ENCODE results near the gene ZDHHC14.
A peak's percentile ranks its signal among the peaks of the same experiment; 100 is the strongest.

The ZDHHC14 gene

DNA sequence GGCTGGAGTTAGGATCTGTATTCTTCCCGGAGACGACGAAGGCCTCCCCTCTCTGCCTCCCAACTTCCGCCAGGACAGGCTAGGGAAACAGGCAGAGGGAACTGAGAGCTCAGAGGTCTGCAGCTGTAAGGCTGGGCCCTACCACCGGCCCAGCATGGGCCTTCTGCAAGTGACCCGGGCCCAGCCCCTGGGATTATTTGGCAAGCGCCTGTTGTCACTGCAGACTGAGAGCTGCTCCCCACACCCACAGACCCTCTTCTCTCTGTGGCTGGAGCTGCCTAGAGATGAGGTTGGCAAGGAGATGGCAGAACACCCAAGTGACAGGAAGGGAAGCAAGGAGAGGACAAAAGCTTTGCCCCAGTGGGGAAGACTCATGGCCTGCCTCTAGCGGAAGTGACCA is 212.6 kb downstream of the ZDHHC14 start:
- TF ChIP-seq, protein P1, sequence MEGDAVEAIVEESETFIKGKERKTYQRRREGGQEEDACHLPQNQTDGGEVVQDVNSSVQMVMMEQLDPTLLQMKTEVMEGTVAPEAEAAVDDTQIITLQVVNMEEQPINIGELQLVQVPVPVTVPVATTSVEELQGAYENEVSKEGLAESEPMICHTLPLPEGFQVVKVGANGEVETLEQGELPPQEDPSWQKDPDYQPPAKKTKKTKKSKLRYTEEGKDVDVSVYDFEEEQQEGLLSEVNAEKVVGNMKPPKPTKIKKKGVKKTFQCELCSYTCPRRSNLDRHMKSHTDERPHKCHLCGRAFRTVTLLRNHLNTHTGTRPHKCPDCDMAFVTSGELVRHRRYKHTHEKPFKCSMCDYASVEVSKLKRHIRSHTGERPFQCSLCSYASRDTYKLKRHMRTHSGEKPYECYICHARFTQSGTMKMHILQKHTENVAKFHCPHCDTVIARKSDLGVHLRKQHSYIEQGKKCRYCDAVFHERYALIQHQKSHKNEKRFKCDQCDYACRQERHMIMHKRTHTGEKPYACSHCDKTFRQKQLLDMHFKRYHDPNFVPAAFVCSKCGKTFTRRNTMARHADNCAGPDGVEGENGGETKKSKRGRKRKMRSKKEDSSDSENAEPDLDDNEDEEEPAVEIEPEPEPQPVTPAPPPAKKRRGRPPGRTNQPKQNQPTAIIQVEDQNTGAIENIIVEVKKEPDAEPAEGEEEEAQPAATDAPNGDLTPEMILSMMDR (IDR thresholded peaks at IDR 0.05; ENCODE audit: extremely low read depth, missing control alignments), result no peak
- DNase-seq (ENCODE audit: low spot score), result no peak

DNA sequence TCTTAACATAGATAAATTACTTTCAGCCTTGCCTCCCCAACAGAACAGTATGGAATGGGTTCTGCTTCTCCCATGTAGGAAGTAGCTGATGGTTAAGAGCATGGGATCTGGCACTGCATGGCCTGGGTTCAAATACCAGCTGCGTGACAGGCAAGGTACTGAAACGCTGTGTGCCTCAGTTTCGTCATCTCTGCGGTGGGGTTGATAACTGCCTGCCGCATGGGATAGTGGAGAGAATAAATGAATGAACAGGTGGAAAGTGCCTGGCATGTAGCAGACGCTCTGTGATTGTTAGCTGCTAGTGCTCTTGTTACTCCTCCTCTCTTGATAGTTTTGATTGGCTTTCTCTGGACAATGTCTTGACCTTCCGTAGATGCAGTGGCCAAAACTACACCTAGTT is 213.3 kb downstream of the ZDHHC14 start:
- DNase-seq (ENCODE audit: low spot score), result no peak
- TF ChIP-seq, protein P1 (IDR thresholded peaks at IDR 0.05; ENCODE audit: extremely low read depth, missing control alignments), result no peak

- TF ChIP-seq, protein P1 (IDR thresholded peaks at IDR 0.05; ENCODE audit: extremely low read depth, missing control alignments), result no peak
- no peak for DNase-seq (ENCODE audit: low spot score)
These were observed 214.8 kb downstream of the ZDHHC14 start for GRCh38 chr6:157595768-157596167.

DNA sequence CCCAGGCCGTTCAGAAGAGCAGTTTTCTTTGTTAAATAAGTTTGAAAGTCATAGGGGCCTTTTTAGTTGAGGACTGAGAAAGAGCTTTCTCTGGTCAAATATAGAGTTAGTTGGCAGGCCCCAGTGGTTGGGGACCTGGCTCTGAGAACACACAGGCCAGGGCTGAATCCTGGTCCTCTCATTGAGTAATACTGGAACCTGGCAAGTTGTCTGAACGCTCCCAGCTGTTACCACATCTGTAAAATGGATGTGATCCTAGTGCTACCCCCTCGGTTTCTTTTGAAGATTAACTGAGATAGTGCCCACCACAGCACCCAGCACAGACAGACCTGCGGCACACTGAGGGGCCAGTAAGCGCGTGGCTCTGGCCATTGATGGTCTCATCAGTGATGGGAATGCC is 215.5 kb downstream of the ZDHHC14 start:
- TF ChIP-seq, protein P1 (IDR thresholded peaks at IDR 0.05; ENCODE audit: extremely low read depth, missing control alignments), result no peak
- DNase-seq (ENCODE audit: low spot score), result no peak

- DNase-seq (ENCODE audit: low spot score), result no peak
- TF ChIP-seq, protein P1 (IDR thresholded peaks at IDR 0.05; ENCODE audit: extremely low read depth, missing control alignments), result no peak
These were observed 215.9 kb downstream of the ZDHHC14 start for GRCh38 chr6:157596886-157597285.

DNA sequence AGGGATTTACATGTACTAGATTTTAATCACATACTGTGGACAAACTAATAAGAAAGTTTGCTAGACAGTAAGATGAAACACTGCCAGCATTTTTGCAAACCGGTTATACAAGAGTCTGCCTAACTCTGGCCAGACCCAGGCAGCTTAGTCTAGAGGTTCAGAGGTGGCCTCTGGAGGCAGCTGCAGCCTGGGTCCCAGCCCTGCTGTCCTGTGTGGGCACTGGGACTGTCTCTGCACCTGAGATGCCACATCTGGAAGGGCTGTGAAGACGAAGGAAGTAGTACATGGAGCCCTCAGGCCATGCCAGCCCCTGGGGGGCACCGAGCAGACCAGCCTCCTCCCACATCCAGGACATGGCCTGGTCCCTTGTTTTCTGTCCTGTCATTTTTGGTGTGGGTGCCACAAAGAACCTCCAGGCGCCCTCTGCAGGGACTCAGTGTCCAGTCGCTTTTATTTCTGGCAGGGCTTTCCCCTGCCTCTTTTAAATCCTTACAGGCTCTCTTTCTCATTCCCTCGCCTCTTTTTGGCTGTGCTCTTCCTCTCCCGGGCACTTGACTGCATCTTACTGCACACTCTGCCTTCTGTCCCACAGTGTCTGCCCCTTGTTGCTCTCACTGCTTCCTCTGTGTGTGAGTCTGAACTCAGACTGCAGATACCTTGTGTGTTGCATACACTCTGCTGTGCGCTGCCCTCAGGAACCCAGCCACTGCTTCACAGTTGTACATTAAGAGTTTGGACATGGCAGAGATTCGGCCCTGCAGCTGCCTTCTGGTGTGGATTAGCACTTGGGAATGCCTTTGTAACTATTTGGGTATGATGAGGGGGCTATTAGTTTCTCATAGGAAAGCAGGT is 216.7 kb downstream of the ZDHHC14 start:
- TF ChIP-seq, protein P1 (IDR thresholded peaks at IDR 0.05; ENCODE audit: extremely low read depth, missing control alignments), result peak; percentile 35
- peak; percentile 72 for DNase-seq (ENCODE audit: low spot score)

- no peak for DNase-seq (ENCODE audit: low spot score)
- TF ChIP-seq, protein P1 (IDR thresholded peaks at IDR 0.05; ENCODE audit: extremely low read depth, missing control alignments), result no peak
These were observed 218.2 kb downstream of the ZDHHC14 start for GRCh38 chr6:157599191-157599590.
